Smooth muscle cell (in vitro differentiated cells): Measurements from ENCODE around the gene TRABD2A. TPM values are rescaled to one million over a fixed set of nuclear protein-coding genes. Genes with fewer than 3 reads are reported as not detected.

Experiments
- DNase-seq: peaks from one replicate; lab custom pipeline; 2025; ENCODE audit not compliant: unreplicated experiment; lab: John Stamatoyannopoulos, UW
- H2AFZ ChIP-seq: fragments of 200-600 bp; sonication (generic); 2 replicates; pipeline ENCODE4 v1.6.0; 2016; ENCODE audit warnings: antibody characterized with exemption, low read depth, mild to moderate bottlenecking
- H3F3A ChIP-seq: fragments of 200-600 bp; sonication (generic); 2 replicates; pipeline ENCODE4 v1.6.0; 2017; ENCODE audit warnings: antibody characterized with exemption, low read depth
- H3K27ac ChIP-seq: fragments of 200-600 bp; sonication (generic); 2 replicates; pipeline ENCODE4 v1.5.1; 2016; ENCODE audit warnings: low read depth, mild to moderate bottlenecking
- H3K27me3 ChIP-seq: fragments of 200-600 bp; sonication (generic); 2 replicates; pipeline ENCODE4 v1.6.1; 2016; ENCODE audit warnings: low read depth, mild to moderate bottlenecking
- H3K36me3 ChIP-seq: fragments of 200-600 bp; sonication (generic); 2 replicates; pipeline ENCODE4 v1.5.1; 2016; ENCODE audit warnings: low read depth
- H3K4me1 ChIP-seq: fragments of 200-600 bp; sonication (generic); 2 replicates; pipeline ENCODE4 v1.5.1; 2016; ENCODE audit warnings: low read depth
- H3K4me2 ChIP-seq: fragments of 200-600 bp; sonication (generic); 2 replicates; pipeline ENCODE4 v1.6.0; 2016; ENCODE audit warnings: mild to moderate bottlenecking
- H3K4me3 ChIP-seq: fragments of 200-600 bp; sonication (generic); 2 replicates; pipeline ENCODE4 v1.5.1; 2016; ENCODE audit warnings: mild to moderate bottlenecking
- H3K79me2 ChIP-seq: fragments of 200-600 bp; sonication (generic); 2 replicates; pipeline ENCODE4 v1.6.0; 2016; ENCODE audit warnings: low read depth, mild to moderate bottlenecking
- H3K9ac ChIP-seq: fragments of 200-600 bp; sonication (generic); 2 replicates; pipeline ENCODE4 v1.6.0; 2016; ENCODE audit warnings: low read depth
- H3K9me3 ChIP-seq: fragments of 200-600 bp; sonication (generic); replicated peaks from 2 replicates; pipeline ENCODE4 v1.5.1; 2016; ENCODE audit warnings: low read depth
- H4K20me1 ChIP-seq: fragments of 200-600 bp; sonication (generic); 2 replicates; pipeline ENCODE4 v1.6.0; 2016; ENCODE audit warnings: low read depth
- CTCF ChIP-seq: fragments of 200-600 bp; sonication (generic); IDR thresholded peaks from 2 replicates; pipeline ENCODE4 v1.5.1; 2017; ENCODE audit warnings: borderline replicate concordance, mild to moderate bottlenecking, antibody characterized with exemption; ENCODE audit not compliant: insufficient read depth, poor library complexity, severe bottlenecking
- WGBS: methylation state at CpG from one replicate; pipeline ENCODE4 v1.1.7; 2016; ENCODE audit warnings: low lambda C conversion rate; 5-methylcytosine and 5-hydroxymethylcytosine counted together
- polyA plus RNA-seq: library from polyadenylated mRNA; unstranded; fragments of >200 nt; fragmentation: Nextera tagmentation; extraction: Ambion mirVana; gene quantifications from 2 replicates; pipeline ENCODE4 v1.2.1, GENCODE V29; 2016
- total RNA-seq: library from RNA; depleted of rRNA; stranded (reverse); fragments of >200 nt; gene quantifications from 2 replicates; pipeline ENCODE4 v1.2.3, GENCODE V29; 2014

The TRABD2A gene
- total and polyA plus RNA-seq, 2 experiments from 2014 or later, result 0.11 TPM; not detected in 1

- Histone ChIP-seq H3K4me1 (peaks cover 18% of the 10 kb centered on the region), H2AFZ (no peak overlapping the region), H3K27me3 (peaks cover 23% of the 10 kb centered on the region), H3F3A (no peaks in the 10 kb centered on the region), H3K9me3 (no peaks in the 10 kb centered on the region), H3K9ac (no peak overlapping the region), H3K36me3 (no peaks in the 10 kb centered on the region), H4K20me1 (no peaks in the 10 kb centered on the region), H3K79me2 (no peaks in the 10 kb centered on the region), H3K27ac (no peak overlapping the region), H3K4me3 (no peak overlapping the region), H3K4me2 (no peak overlapping the region)
- DNase-seq, result no peak
- no peak for TF ChIP-seq CTCF
Observed at GRCh38 chr2:84884449-84884848, 3.6 kb upstream of the TRABD2A start.

- H3K27me3 ChIP-seq, result peaks cover 38% of the 10 kb centered on the region
- H4K20me1 ChIP-seq, result no peaks in the 10 kb centered on the region
- peak overlapping the region; percentile 91 for H3K4me2 ChIP-seq
- no peak overlapping the region for H2AFZ ChIP-seq
- TF ChIP-seq CTCF, result no peak
- no peak overlapping the region for H3K27ac ChIP-seq
- H3K4me1 ChIP-seq, result peaks cover 18% of the 10 kb centered on the region
- DNase-seq, result no peak
- WGBS, result 80% methylated on average over 4 of the region's 4 CpGs
- H3K79me2 ChIP-seq, result no peaks in the 10 kb centered on the region
- H3K36me3 ChIP-seq, result no peaks in the 10 kb centered on the region
- no peaks in the 10 kb centered on the region for H3F3A ChIP-seq
- H3K4me3 ChIP-seq, result no peak overlapping the region
- no peak overlapping the region for H3K9ac ChIP-seq
- H3K9me3 ChIP-seq, result no peaks in the 10 kb centered on the region
Observed at GRCh38 chr2:84882775-84883550, 2.1 kb upstream of the TRABD2A start.

- 41% methylated on average over 3 of the region's 3 CpGs for WGBS
- Histone ChIP-seq H3K79me2 (no peaks in the 10 kb centered on the region), H3K9ac (no peak overlapping the region), H3K4me2 (peak overlapping the region; percentile 91), H3K27me3 (peaks cover 44% of the 10 kb centered on the region), H3K4me1 (peaks cover 18% of the 10 kb centered on the region), H3K4me3 (no peak overlapping the region), H3K36me3 (no peaks in the 10 kb centered on the region), H2AFZ (no peak overlapping the region), H3F3A (no peaks in the 10 kb centered on the region), H3K27ac (no peak overlapping the region), H3K9me3 (no peaks in the 10 kb centered on the region), H4K20me1 (no peaks in the 10 kb centered on the region)
- TF ChIP-seq CTCF, result no peak
- no peak for DNase-seq
Observed at GRCh38 chr2:84882414-84882738, 1.5 kb upstream of the TRABD2A start.
